CD14-positive monocyte (primary cell): ENCODE measurements around the gene LATS2. TPM values are rescaled to one million over a fixed set of nuclear protein-coding genes. Genes with fewer than 3 reads are reported as not detected.

Experiments
- DNase-seq, 3 donors: peaks; one replicate each; pipeline ENCODE4 v3.0.0-alpha.2; 2011 to 2022
- H2AFZ ChIP-seq: 2 replicates; pipeline ENCODE4 v1.6.0; 2012; ENCODE audit warnings: mild to moderate bottlenecking, low read depth, low read length, inconsistent platforms; ENCODE audit not compliant: insufficient read depth, poor library complexity, severe bottlenecking
- H3K27ac ChIP-seq, 2 donors: 1 replicate in 1 of 2; 2 replicates in 1 of 2; pipeline ENCODE4 v1.5.1; 2012 to 2013; ENCODE audit warnings: low read length in 2 of 2, control low read depth in 1 of 2, inconsistent platforms in 1 of 2, low read depth in 1 of 2, mild to moderate bottlenecking in 1 of 2
- H3K27me3 ChIP-seq, 2 donors: one replicate each; pipeline versions ENCODE4 v1.6.0 to v1.6.1; 2011 to 2013; ENCODE audit warnings: low read length in 2 of 2; ENCODE audit not compliant: control insufficient read depth in 2 of 2, insufficient read depth in 2 of 2
- H3K36me3 ChIP-seq, 2 donors: replicated peaks in 1 of 2; 1 replicate in 1 of 2; 2 replicates in 1 of 2; pipeline versions ENCODE4 v1.5.1 to v1.6.1; 2012 to 2013; ENCODE audit warnings: low read length in 2 of 2, control low read depth in 1 of 2, inconsistent platforms in 1 of 2, mild to moderate bottlenecking in 1 of 2; ENCODE audit not compliant: insufficient read depth in 2 of 2, control insufficient read depth in 1 of 2
- H3K4me1 ChIP-seq, 2 donors: 1 replicate in 1 of 2; 2 replicates in 1 of 2; pipeline versions ENCODE4 v1.5.1 to v1.6.1; 2012 to 2013; ENCODE audit warnings: low read length in 2 of 2, control low read depth in 1 of 2, inconsistent platforms in 1 of 2, mild to moderate bottlenecking in 1 of 2, moderate library complexity in 1 of 2; ENCODE audit not compliant: insufficient read depth in 2 of 2, control insufficient read depth in 1 of 2
- H3K4me2 ChIP-seq: replicated peaks from 2 replicates; pipeline ENCODE3; 2012; ENCODE audit warnings: low read length, moderate library complexity, mild to moderate bottlenecking; ENCODE audit not compliant: poor library complexity, severe bottlenecking; ENCODE audit errors: extremely low read depth
- H3K4me3 ChIP-seq, 3 experiments: fragments of 200-600 bp in 1 of 3; sonication (generic) in 1 of 3; replicated peaks in 1 of 3; 1 replicate in 2 of 3; 2 replicates in 1 of 3; pipeline ENCODE4 v1.5.1; 2011 to 2013; ENCODE audit warnings: low read length in 3 of 3, mild to moderate bottlenecking in 3 of 3, control low read depth in 2 of 3, low read depth in 2 of 3, inconsistent platforms in 1 of 3, moderate library complexity in 1 of 3
- H3K79me2 ChIP-seq: 2 replicates; pipeline ENCODE4 v1.6.0; 2012; ENCODE audit warnings: mild to moderate bottlenecking, control low read depth, inconsistent platforms, low read length, moderate library complexity; ENCODE audit not compliant: insufficient read depth
- H3K9ac ChIP-seq: 2 replicates; pipeline ENCODE4 v1.6.0; 2017; ENCODE audit warnings: low read length, mild to moderate bottlenecking; ENCODE audit not compliant: insufficient read depth, poor library complexity, severe bottlenecking
- H3K9me3 ChIP-seq, 2 donors: replicated peaks in 1 of 2; 1 replicate in 1 of 2; 2 replicates in 1 of 2; pipeline versions ENCODE4 v1.5.1 to v1.6.1; 2012 to 2013; ENCODE audit warnings: low read length in 2 of 2, control low read depth in 1 of 2; ENCODE audit not compliant: control insufficient read depth in 1 of 2, insufficient read depth in 1 of 2
- H4K20me1 ChIP-seq: 2 replicates; pipeline ENCODE4 v1.6.0; 2012; ENCODE audit warnings: mild to moderate bottlenecking, low read length, control low read depth, moderate library complexity; ENCODE audit not compliant: insufficient read depth
- H3K27ac Mint-ChIP-seq, 7 donors: one replicate each; pipeline ENCODE4 v1.8.0; 2020; ENCODE audit warnings: mild to moderate bottlenecking in 7 of 7, mixed read lengths in 7 of 7, moderate library complexity in 6 of 7, inconsistent platforms in 2 of 7
- H3K27me3 Mint-ChIP-seq, 3 donors: one replicate each; pipeline ENCODE4 v1.8.0; 2021 to 2022; ENCODE audit warnings: low read depth in 3 of 3, mild to moderate bottlenecking in 3 of 3, mixed read lengths in 3 of 3, moderate library complexity in 3 of 3, inconsistent platforms in 1 of 3
- H3K36me3 Mint-ChIP-seq, 2 donors: one replicate each; pipeline ENCODE4 v1.8.0; 2020; ENCODE audit warnings: mixed read lengths in 2 of 2, inconsistent platforms in 1 of 2, mild to moderate bottlenecking in 1 of 2
- H3K4me1 Mint-ChIP-seq: one replicate; pipeline ENCODE4 v1.8.0; 2020; ENCODE audit warnings: mild to moderate bottlenecking, mixed read lengths
- H3K4me3 Mint-ChIP-seq, 2 donors: one replicate each; pipeline ENCODE4 v1.8.0; 2020; ENCODE audit warnings: mild to moderate bottlenecking in 2 of 2, mixed read lengths in 2 of 2, moderate library complexity in 1 of 2
- H3K9me3 Mint-ChIP-seq, 7 donors: one replicate each; pipeline ENCODE4 v1.8.0; 2020 to 2022; ENCODE audit warnings: mixed read lengths in 7 of 7, mild to moderate bottlenecking in 6 of 7, moderate library complexity in 6 of 7, inconsistent platforms in 2 of 7
- CTCF ChIP-seq: fragments of 200-600 bp; IDR thresholded peaks from one replicate; pipeline ENCODE4 v1.8.0; 2022; ENCODE audit warnings: antibody characterized with exemption, mild to moderate bottlenecking
- WGBS: methylation state at CpG from one replicate; pipeline ENCODE4 v1.1.5; 2013; ENCODE audit warnings: missing lambda C conversion rate; ENCODE audit not compliant: insufficient coverage; 5-methylcytosine and 5-hydroxymethylcytosine counted together
- intact Hi-C, 2 donors: fragments of 100-400 bp; cut with micrococcal nuclease; formaldehyde crosslinking; loops; one replicate each; pipeline versions ENCODE4 v1.15.0 to v1.15.1; 2023
- polyA plus RNA-seq, 3 donors: library from polyadenylated mRNA; depleted of rRNA in 1 of 3; unstranded in 2 of 3; stranded (reverse) in 1 of 3; fragments of 300-500 nt in 2 of 3; fragments of >200 nt in 1 of 3; fragmentation: Illumina TruSeq in 2 of 3; gene quantifications; 1 replicate in 2 of 3; 2 replicates in 1 of 3; pipeline ENCODE4 v1.2.3, GENCODE V29; 2012 to 2021

The LATS2 gene
- polyA plus RNA-seq, 3 donors = 0.96 to 11.2 (median 1.0) TPM

DNA sequence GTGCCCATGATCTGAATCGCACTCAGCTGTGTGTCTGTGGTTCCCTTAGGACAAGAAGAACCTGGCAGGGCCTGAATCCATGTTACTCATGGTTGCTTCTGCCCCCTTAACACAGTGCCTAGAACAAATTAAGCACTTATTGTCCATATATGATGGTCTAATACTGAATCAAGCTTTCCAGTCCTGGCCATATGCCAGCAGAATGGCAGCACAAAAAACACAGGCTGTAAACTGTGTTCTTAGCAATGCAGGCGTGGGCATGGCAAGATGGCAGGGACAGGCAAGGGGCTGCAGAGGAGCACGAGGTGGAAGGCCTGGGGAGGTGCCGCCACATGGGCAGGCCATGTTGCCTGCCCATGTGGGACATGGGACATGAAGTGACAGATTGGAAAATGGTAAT, 68.2 kb downstream of the LATS2 start:
- H3K4me3 Mint-ChIP-seq = no peak overlapping the region
- 94% methylated on average over 3 of the region's 4 CpGs for WGBS
- H3K36me3 Mint-ChIP-seq = peaks cover 47 to 71% of the 10 kb centered on the region in 2 donors
- Histone ChIP-seq H3K4me1 (peaks cover 10 to 13% of the 10 kb centered on the region in 2 donors), H2AFZ (no peak overlapping the region), H3K27ac (no peak overlapping the region), H3K9me3 (peaks cover 0 to 7% of the 10 kb centered on the region in 2 donors), H3K4me2 (no peak overlapping the region), H3K27me3 (no peaks in the 10 kb centered on the region), H3K9ac (no peak overlapping the region), H3K36me3 (peaks cover 31 to 67% of the 10 kb centered on the region in 2 donors), H4K20me1 (peaks cover 80% of the 10 kb centered on the region), H3K79me2 (peaks cover 30% of the 10 kb centered on the region), H3K4me3 (no peak overlapping the region)
- no peak for TF ChIP-seq CTCF
- H3K27ac Mint-ChIP-seq = peak overlapping the region in 2 of 7 donors; percentile 33 to 75
- intact Hi-C loops = no loop called here
- DNase-seq = no peak
- H3K27me3 Mint-ChIP-seq = no peaks in the 10 kb centered on the region
- peaks cover 0 to 8% (median 4%) of the 10 kb centered on the region in 7 donors for H3K9me3 Mint-ChIP-seq
- peaks cover 17% of the 10 kb centered on the region for H3K4me1 Mint-ChIP-seq

GRCh38 chr13:20991741-20992520, 69.5 kb downstream of the LATS2 start:
- peaks cover 0 to 8% (median 4%) of the 10 kb centered on the region in 7 donors for H3K9me3 Mint-ChIP-seq
- H3K4me1 Mint-ChIP-seq = peaks cover 17% of the 10 kb centered on the region
- no peak overlapping the region for H3K4me3 ChIP-seq
- intact Hi-C loops = no loop called here
- peaks cover 76% of the 10 kb centered on the region for H4K20me1 ChIP-seq
- H3K4me2 ChIP-seq = no peak overlapping the region
- no peak overlapping the region for H3K9ac ChIP-seq
- H3K4me1 ChIP-seq = peaks cover 10 to 13% of the 10 kb centered on the region in 2 donors
- no peaks in the 10 kb centered on the region for H3K27me3 Mint-ChIP-seq
- H3K27ac Mint-ChIP-seq = peak overlapping the region in 5 of 7 donors; percentile 49 to 81 (median 68)
- peaks cover 0 to 7% of the 10 kb centered on the region in 2 donors for H3K9me3 ChIP-seq
- H3K79me2 ChIP-seq = peaks cover 25% of the 10 kb centered on the region
- no peak for DNase-seq
- H3K27me3 ChIP-seq = no peaks in the 10 kb centered on the region
- TF ChIP-seq CTCF = no peak
- H2AFZ ChIP-seq = no peak overlapping the region
- peaks cover 52 to 71% of the 10 kb centered on the region in 2 donors for H3K36me3 Mint-ChIP-seq
- no peak overlapping the region for H3K27ac ChIP-seq
- no peak overlapping the region for H3K4me3 Mint-ChIP-seq
- WGBS = over 99% methylated on average over 15 of the region's 17 CpGs
- peaks cover 41 to 68% of the 10 kb centered on the region in 2 donors for H3K36me3 ChIP-seq
